HT1080 (cell line): ENCODE results near the gene DARS1. TPM values are rescaled to one million over a fixed set of nuclear protein-coding genes. Genes with fewer than 3 reads are reported as not detected.
"Not testable (repeated sequence)": the region's sequence is repeated elsewhere in the genome, so short reads cannot be mapped to it uniquely, and the experiment has no call there.

Source experiments
- DNase-seq: peaks from one replicate; pipeline ENCODE4 v3.0.0-alpha.2; 2015; ENCODE audit warnings: low read depth
- total RNA-seq: library from RNA; depleted of rRNA; stranded (reverse); fragments of >200 nt; shearing (Covaris generic); gene quantifications from 2 replicates; pipeline ENCODE4 v1.2.3, GENCODE V29; 2014; rRNA removed

The DARS1 gene
- total RNA-seq, 1 experiment from 2014 or later: 71.2 TPM

DNA sequence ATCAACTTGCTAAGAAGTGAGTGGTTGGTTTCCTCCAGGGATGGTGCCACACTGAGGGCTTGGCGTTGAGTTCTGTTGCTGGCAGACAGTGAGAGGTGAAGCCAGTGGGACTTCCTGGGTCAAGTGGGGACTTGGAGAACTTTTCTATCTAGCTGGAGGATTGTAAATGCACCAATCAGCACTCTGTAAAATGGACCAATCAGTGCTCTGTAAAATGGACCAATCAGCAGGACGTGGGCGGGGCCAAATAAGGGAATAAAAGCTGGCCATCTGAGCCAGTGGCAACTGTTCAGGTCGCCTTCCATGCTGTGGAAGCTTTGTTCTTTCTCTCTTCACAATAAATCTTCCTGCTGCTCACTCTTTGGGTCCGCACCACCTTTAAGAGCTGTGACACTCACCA, 96.8 kb downstream of the DARS1 start:
- not testable (repeated sequence) for DNase-seq

GRCh38 chr2:135885709-135886108, 99.7 kb downstream of the DARS1 start:
- DNase-seq: no peak

- DNase-seq: no peak
Measured at GRCh38 chr2:135882415-135882814, 103.0 kb downstream of the DARS1 start.

DNA sequence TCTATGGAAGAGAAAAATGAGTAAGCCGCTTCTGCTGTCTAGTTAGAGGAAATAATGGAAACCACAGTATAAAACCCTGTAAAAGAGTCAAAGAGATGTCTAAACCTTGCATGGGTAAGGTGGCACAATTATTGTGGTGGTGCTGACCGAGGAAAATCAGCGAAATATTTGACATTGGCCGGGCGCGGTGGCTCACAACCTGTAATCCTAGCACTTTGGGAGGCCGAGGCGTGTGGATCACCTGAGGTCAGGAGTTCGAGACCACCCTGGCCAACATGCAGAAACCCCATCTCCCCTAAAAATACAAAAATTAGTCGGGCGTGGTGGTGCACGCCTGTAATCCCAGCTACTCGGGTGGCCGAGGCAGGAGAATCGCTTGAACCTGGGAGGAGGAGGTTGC, 108.7 kb downstream of the DARS1 start:
- DNase-seq: not testable (repeated sequence)

DNA sequence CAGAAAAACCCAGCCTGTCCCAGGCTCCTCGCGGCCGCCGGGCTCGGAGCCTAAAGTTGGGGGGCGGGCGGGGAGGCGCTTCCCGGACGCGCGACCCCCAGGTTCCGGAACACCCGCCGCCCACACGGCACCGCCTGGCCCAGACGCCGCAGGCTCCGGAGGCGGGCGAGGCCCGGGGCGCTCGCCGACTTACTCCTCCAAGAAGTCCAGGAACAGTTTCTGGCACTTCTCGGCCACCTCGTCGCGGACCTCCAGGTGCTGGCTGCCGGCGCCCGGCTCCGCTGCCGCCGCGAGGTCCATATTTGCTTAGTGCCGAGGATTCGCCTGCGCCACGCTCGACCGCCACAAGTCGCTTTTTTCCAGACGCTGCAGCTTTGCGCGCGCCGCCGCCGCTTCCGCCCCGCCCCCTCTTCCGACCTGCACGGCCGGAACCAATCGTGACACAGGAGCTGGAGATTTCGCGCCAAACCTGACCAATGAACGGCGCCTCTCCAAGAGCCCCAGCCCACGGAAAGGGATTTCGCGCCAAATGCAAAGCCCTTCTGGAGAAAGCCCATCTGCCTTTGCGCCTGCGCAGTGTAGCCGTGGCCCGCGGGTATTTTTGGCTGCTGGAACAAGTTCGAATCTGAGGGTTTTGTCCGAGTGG, 109.2 kb downstream of the DARS1 start, which contains the start of gene MCM6:
Gene MCM6 (minus strand): TSS at position 378 of the 646 bp plus-strand sequence. CDS start 78 bp downstream, at position 300.
- peak; percentile 97 for DNase-seq

- peak; percentile 64 for DNase-seq
Measured at GRCh38 chr2:135875491-135876065, 109.8 kb downstream of the DARS1 start.

DNA sequence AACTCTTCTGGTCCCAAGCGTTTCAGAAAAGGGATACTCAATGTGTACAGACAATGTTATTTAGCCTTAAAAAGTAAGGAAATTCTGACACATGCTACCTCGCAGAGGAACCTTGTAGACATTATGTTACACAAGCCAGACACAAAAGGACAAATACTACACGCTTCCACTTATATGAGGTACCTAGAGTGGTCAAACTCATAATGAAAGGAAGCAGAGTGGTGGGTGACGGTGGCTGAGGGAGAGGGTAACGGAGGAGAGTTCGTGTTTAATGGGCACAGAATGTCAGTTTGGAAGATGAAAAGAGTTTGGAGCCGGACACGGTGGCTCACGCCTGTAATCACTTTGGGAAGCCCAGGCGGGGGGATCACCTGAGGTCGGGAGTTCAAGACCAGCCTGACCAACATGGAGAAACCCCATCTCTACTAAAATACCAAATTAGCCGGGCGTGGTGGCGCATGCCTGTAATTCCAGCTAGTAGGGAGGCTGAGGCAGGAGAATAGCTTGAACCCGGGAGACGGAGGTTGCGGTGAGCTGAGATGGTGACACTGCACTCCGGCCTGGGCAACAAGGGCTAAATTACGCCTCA, 110.6 kb downstream of the DARS1 start:
- DNase-seq: no peak

GRCh38 chr2:135870571-135870970, 114.9 kb downstream of the DARS1 start:
- DNase-seq: no peak

GRCh38 chr2:135863233-135863632, 122.2 kb downstream of the DARS1 start:
- DNase-seq: no peak

GRCh38 chr2:135862718-135863117, 122.7 kb downstream of the DARS1 start:
- DNase-seq: no peak

Other genes with a start within 250 kb of the DARS1 start
- gene UBXN4, start 243.8 kb downstream of the DARS1 start, total RNA-seq: 22.7 and 29.6 TPM in 2 replicates
- not detected in 2 replicates for gene LCT, start 148.4 kb downstream of the DARS1 start, total RNA-seq
- 23.5 and 29.9 TPM in 2 replicates for gene MCM6, start 109.2 kb downstream of the DARS1 start, total RNA-seq
- not detected in 2 replicates for gene CXCR4, start 132.5 kb upstream of the DARS1 start, total RNA-seq